Erythroblast (primary cell): ENCODE results near the gene KRTAP26-1.

Experiments used
- GATA1 ChIP-seq: IDR thresholded peaks from 2 replicates; pipeline ENCODE4 v1.6.1; 2011; ENCODE audit warnings: low read depth, mild to moderate bottlenecking, control low read depth, low read length, moderate library complexity
- POLR2A ChIP-seq: IDR thresholded peaks from 2 replicates; pipeline ENCODE4 v1.6.1; 2011; ENCODE audit warnings: mild to moderate bottlenecking, low read length

- no peak for TF ChIP-seq POLR2A
- TF ChIP-seq GATA1, result no peak
These were observed 9.2 kb upstream of the KRTAP26-1 start for GRCh38 chr21:30329203-30329875.
